A549 (cell line): Measurements from ENCODE around the gene ARL8B. TPM values are rescaled to one million over a fixed set of nuclear protein-coding genes. Genes with fewer than 3 reads are reported as not detected.

ENCODE experiments used
- ATAC-seq, 2 experiments: fragments of 200-7000 bp in 1 of 2; fragments of >200 bp in 1 of 2; cut with Nextera tagmentation in 1 of 2; cut with Tn5 transposase in 1 of 2; 3 replicates each; pipeline versions ENCODE4 v1.8.0 to v1.9.1; 2018 to 2020; ENCODE audit warnings: mild to moderate bottlenecking in 1 of 2, moderate library complexity in 1 of 2
- CTCF ChIA-PET: fragments of 300-600 bp; sonication (Branson Sonifier 250); formaldehyde crosslinking; extraction: SDS; loops from one replicate; lab custom pipeline; 2021; ENCODE audit warnings: antibody characterized with exemption, inconsistent platforms; lab: Yijun Ruan, JAX
- POLR2A ChIA-PET: fragments of 350-600 bp; formaldehyde crosslinking; extraction: SDS; loops from one replicate; lab custom pipeline; 2021; ENCODE audit warnings: antibody characterized with exemption, inconsistent platforms; lab: Yijun Ruan, JAX
- DNase-seq, 2 experiments: peaks; one replicate each; pipeline versions ENCODE4 v3.0.0 to v3.0.0-alpha.2; 2011 to 2016; ENCODE audit warnings: low read depth in 1 of 2, low spot score in 1 of 2
- FAIRE-seq: peaks from 2 replicates; lab custom pipeline; 2011; peaks lifted over from hg19 to GRCh38; lab: Jason Lieb, UNC
- H3K27ac ChIP-seq, 2 experiments: fragments of >200 bp; sonication (Bioruptor Twin); formaldehyde crosslinking; 3 replicates each; pipeline ENCODE4 v1.5.1; 2016 to 2017
- H3K4me1 ChIP-seq: fragments of >200 bp; sonication (Bioruptor Twin); formaldehyde crosslinking; 3 replicates; pipeline ENCODE4 v1.6.1; 2016
- H3K4me2 ChIP-seq: fragments of >200 bp; sonication (Bioruptor Twin); formaldehyde crosslinking; 3 replicates; pipeline ENCODE4 v1.6.1; 2016
- H3K4me3 ChIP-seq: fragments of >200 bp; sonication (Bioruptor Twin); formaldehyde crosslinking; 3 replicates; pipeline ENCODE4 v1.5.1; 2016
- H3K9me3 ChIP-seq: fragments of >200 bp; sonication (Bioruptor Twin); formaldehyde crosslinking; 3 replicates; pipeline ENCODE4 v1.6.1; 2016
- EHF ChIP-seq: fragments of 250-450 bp; sonication (Bioruptor Pico); IDR thresholded peaks from 2 replicates; pipeline ENCODE4 v1.5.0; 2020; ENCODE audit warnings: mild to moderate bottlenecking
- FOSL2 ChIP-seq, 2 experiments: fragments of 450-650 bp in 1 of 2; fragments of >200 bp in 1 of 2; sonication (Bioruptor Twin) in 1 of 2; formaldehyde crosslinking; IDR thresholded peaks; 2 replicates each; pipeline versions ENCODE4 v1.5.0 to v1.6.1; 2016 to 2020; ENCODE audit warnings: mild to moderate bottlenecking in 1 of 2, moderate library complexity in 1 of 2
- FOXS1 ChIP-seq: fragments of 250-450 bp; sonication (Bioruptor Pico); IDR thresholded peaks from 2 replicates; pipeline ENCODE4 v1.5.0; 2020; ENCODE audit warnings: mild to moderate bottlenecking, moderate library complexity
- GATA3 ChIP-seq: IDR thresholded peaks from 2 replicates; pipeline ENCODE4 v1.6.1; 2012; ENCODE audit warnings: borderline replicate concordance
- HDAC2 ChIP-seq: fragments of 200-600 bp; sonication (generic); IDR thresholded peaks from 2 replicates; pipeline ENCODE4 v1.6.1; 2016
- HEYL ChIP-seq: fragments of 250-450 bp; sonication (Bioruptor Pico); IDR thresholded peaks from 2 replicates; pipeline ENCODE4 v1.8.0; 2021; ENCODE audit warnings: mild to moderate bottlenecking, moderate library complexity
- HOXA7 ChIP-seq: fragments of 250-450 bp; sonication (Bioruptor Pico); IDR thresholded peaks from 2 replicates; pipeline ENCODE4 v1.5.0; 2020; ENCODE audit warnings: mild to moderate bottlenecking, moderate library complexity
- JUNB ChIP-seq: fragments of >200 bp; sonication (Bioruptor Twin); formaldehyde crosslinking; IDR thresholded peaks from 2 replicates; pipeline ENCODE4 v1.6.1; 2016
- KDM1A ChIP-seq: fragments of 200-600 bp; sonication (generic); IDR thresholded peaks from 2 replicates; pipeline ENCODE4 v1.6.1; 2016; ENCODE audit warnings: low read depth, mild to moderate bottlenecking
- KDM5A ChIP-seq: fragments of 200-600 bp; sonication (generic); IDR thresholded peaks from 2 replicates; pipeline ENCODE4 v1.6.1; 2016; ENCODE audit warnings: antibody characterized with exemption, mild to moderate bottlenecking
- MAZ ChIP-seq: fragments of 150-350 bp; IDR thresholded peaks from 2 replicates; pipeline ENCODE4 v1.6.1; 2014; ENCODE audit warnings: antibody characterized with exemption, low read depth, low read length, borderline replicate concordance
- NPAS2 ChIP-seq: fragments of 250-450 bp; sonication (Bioruptor Pico); IDR thresholded peaks from 2 replicates; pipeline ENCODE4 v1.8.0; 2022; ENCODE audit warnings: mild to moderate bottlenecking, moderate library complexity, borderline replicate concordance
- NR3C1 ChIP-seq: fragments of >200 bp; sonication (Bioruptor Twin); formaldehyde crosslinking; IDR thresholded peaks from 3 replicates; pipeline ENCODE4 v1.6.1; 2017
- POLR2A ChIP-seq: IDR thresholded peaks from 2 replicates; pipeline ENCODE4 v1.6.1; 2012; ENCODE audit warnings: mild to moderate bottlenecking, low read length
- RAD21 ChIP-seq, 2 experiments: fragments of >200 bp in 1 of 2; sonication (Bioruptor Twin) in 1 of 2; formaldehyde crosslinking in 1 of 2; IDR thresholded peaks in 1 of 2; conservative IDR thresholded peaks in 1 of 2; 2 replicates in 1 of 2; 3 replicates in 1 of 2; pipeline ENCODE4 v1.6.1; 2012 to 2018; ENCODE audit warnings: inconsistent platforms in 1 of 2
- SREBF2 ChIP-seq: fragments of 450-650 bp; IDR thresholded peaks from 2 replicates; pipeline ENCODE4 v1.6.1; 2014; ENCODE audit warnings: mild to moderate bottlenecking, moderate library complexity
- TP53 ChIP-seq: fragments of 250-450 bp; sonication (Bioruptor Pico); IDR thresholded peaks from 2 replicates; pipeline ENCODE4 v1.5.0; 2021; ENCODE audit warnings: mild to moderate bottlenecking, moderate library complexity
- ZC3H11A ChIP-seq: fragments of 450-650 bp; IDR thresholded peaks from 2 replicates; pipeline ENCODE4 v1.6.1; 2014; ENCODE audit warnings: antibody characterized with exemption, mild to moderate bottlenecking
- ZFP36 ChIP-seq: fragments of 450-650 bp; IDR thresholded peaks from 2 replicates; pipeline ENCODE4 v1.6.1; 2014; ENCODE audit warnings: borderline replicate concordance; ENCODE audit not compliant: partially characterized antibody
- WGBS: methylation state at CpG from one replicate; pipeline ENCODE4 v1.1.6; 2017; ENCODE audit errors: missing lambda C conversion rate; 5-methylcytosine and 5-hydroxymethylcytosine counted together
- polyA plus RNA-seq, 4 experiments: library from polyadenylated mRNA; depleted of rRNA in 3 of 4; stranded (reverse); fragments of >200 nt; fragmentation: RNase III in 1 of 4; extraction: RNeasy Plus Mini Kit Qiagen cat#74134 plus additional on column Dnase treatment in 1 of 4; gene quantifications; 2 replicates in 3 of 4; 3 replicates in 1 of 4; pipeline ENCODE4 v1.2.3, GENCODE V29; 2011 to 2017
- TF ChIP-seq, protein P1 (sequence below): fragments of 200-600 bp; sonication (generic); IDR thresholded peaks from 2 replicates; pipeline ENCODE4 v1.6.1; 2016; ENCODE audit warnings: antibody characterized with exemption, mild to moderate bottlenecking, moderate library complexity
- TF ChIP-seq, protein P2 (sequence below): IDR thresholded peaks from 2 replicates; pipeline ENCODE4 v1.6.1; 2012
- TF ChIP-seq, protein P3 (sequence below): fragments of 250-450 bp; sonication (Bioruptor Pico); IDR thresholded peaks from 2 replicates; pipeline ENCODE4 v1.5.0; 2020; ENCODE audit warnings: low read depth, mild to moderate bottlenecking, moderate library complexity
- TF ChIP-seq, protein P4 (sequence below): fragments of 150-350 bp; IDR thresholded peaks from 2 replicates; pipeline ENCODE4 v1.6.1; 2014; ENCODE audit warnings: low read depth, mild to moderate bottlenecking, low read length
- TF ChIP-seq, protein P5 (sequence below): fragments of 250-450 bp; sonication (Bioruptor Pico); IDR thresholded peaks from 2 replicates; pipeline ENCODE4 v1.5.0; 2021; ENCODE audit warnings: mild to moderate bottlenecking, moderate library complexity, borderline replicate concordance

The ARL8B gene
- polyA plus RNA-seq, 2 of the 4 experiments (the other 2 are of a cell fraction) = 51.2 to 51.7 TPM

DNA sequence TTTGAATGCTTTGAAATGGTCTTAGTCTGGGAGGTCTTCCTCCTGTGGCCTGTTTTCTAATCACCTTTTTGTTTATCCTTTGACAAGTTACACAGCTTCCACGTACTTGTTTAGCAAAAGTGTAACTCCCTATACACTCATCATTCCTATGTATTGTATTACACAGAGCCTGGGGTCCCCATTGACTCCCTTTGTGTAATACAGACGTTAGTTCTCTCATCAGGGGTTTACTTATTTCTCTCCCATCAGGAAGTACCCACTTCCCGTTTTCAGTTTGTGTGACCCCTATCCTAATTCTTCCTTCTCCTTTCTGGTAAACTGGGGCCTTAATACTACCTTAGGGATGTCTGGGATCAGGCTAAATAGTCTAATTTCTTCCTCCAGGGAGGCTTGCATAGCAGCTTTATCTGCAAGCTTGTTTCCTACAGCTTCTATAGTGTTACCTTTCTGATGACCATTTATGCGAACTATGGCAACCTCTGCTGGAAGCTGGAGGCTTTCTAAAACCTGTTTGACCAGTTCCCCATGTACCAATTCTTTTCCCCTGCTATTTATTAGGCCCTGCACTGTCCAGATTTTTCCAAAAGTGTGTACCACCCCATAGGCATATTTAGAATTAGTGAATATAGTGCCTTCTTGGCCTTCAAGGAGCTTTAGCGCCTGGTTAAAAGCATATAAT lies 22.4 kb downstream of the ARL8B start:
- no peak for FAIRE-seq
- WGBS = 86% methylated on average over 5 of the region's 5 CpGs
- CTCF ChIA-PET = interaction anchor here (1.2 to 1.3 kb wide), 3 partner anchors 8 to 433 kb away, joined by 3 to 6 read pairs (median 4); no protein-coding TSS in a partner anchor
- H3K9me3 ChIP-seq = no peaks in the 10 kb centered on the region
- H3K4me2 ChIP-seq = no peak overlapping the region
- peaks cover 3% of the 10 kb centered on the region; the same call in 1 of the 3 replicates for H3K4me1 ChIP-seq
- DNase-seq = no peak
- ATAC-seq = no peak
- TF ChIP-seq FOXS1 (CRISPR knock-in tag) (no peak), SREBF2 (no peak), NPAS2 (no peak), POLR2A (no peak), RAD21 (conservative IDR thresholded peaks at IDR 0.05 in 1 of 2, IDR thresholded peaks at IDR 0.05 in 1 of 2) (no peak), EHF (CRISPR knock-in tag) (no peak), ZC3H11A (no peak), HOXA7 (no peak), KDM5A (no peak), GATA3 (no peak), ZFP36 (no peak), MAZ (no peak), FOSL2 (IDR thresholded peaks at IDR 0.05) (no peak), FOSL2 (CRISPR knock-in tag; IDR thresholded peaks at IDR 0.05) (no peak), TP53 (no peak), HDAC2 (no peak), HEYL (CRISPR knock-in tag) (no peak)
- TF ChIP-seq, protein P1, sequence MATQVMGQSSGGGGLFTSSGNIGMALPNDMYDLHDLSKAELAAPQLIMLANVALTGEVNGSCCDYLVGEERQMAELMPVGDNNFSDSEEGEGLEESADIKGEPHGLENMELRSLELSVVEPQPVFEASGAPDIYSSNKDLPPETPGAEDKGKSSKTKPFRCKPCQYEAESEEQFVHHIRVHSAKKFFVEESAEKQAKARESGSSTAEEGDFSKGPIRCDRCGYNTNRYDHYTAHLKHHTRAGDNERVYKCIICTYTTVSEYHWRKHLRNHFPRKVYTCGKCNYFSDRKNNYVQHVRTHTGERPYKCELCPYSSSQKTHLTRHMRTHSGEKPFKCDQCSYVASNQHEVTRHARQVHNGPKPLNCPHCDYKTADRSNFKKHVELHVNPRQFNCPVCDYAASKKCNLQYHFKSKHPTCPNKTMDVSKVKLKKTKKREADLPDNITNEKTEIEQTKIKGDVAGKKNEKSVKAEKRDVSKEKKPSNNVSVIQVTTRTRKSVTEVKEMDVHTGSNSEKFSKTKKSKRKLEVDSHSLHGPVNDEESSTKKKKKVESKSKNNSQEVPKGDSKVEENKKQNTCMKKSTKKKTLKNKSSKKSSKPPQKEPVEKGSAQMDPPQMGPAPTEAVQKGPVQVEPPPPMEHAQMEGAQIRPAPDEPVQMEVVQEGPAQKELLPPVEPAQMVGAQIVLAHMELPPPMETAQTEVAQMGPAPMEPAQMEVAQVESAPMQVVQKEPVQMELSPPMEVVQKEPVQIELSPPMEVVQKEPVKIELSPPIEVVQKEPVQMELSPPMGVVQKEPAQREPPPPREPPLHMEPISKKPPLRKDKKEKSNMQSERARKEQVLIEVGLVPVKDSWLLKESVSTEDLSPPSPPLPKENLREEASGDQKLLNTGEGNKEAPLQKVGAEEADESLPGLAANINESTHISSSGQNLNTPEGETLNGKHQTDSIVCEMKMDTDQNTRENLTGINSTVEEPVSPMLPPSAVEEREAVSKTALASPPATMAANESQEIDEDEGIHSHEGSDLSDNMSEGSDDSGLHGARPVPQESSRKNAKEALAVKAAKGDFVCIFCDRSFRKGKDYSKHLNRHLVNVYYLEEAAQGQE = no peak
- TF ChIP-seq, protein P2, sequence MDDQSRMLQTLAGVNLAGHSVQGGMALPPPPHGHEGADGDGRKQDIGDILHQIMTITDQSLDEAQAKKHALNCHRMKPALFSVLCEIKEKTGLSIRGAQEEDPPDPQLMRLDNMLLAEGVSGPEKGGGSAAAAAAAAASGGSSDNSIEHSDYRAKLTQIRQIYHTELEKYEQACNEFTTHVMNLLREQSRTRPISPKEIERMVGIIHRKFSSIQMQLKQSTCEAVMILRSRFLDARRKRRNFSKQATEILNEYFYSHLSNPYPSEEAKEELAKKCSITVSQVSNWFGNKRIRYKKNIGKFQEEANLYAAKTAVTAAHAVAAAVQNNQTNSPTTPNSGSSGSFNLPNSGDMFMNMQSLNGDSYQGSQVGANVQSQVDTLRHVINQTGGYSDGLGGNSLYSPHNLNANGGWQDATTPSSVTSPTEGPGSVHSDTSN = no peak
- TF ChIP-seq, protein P3, sequence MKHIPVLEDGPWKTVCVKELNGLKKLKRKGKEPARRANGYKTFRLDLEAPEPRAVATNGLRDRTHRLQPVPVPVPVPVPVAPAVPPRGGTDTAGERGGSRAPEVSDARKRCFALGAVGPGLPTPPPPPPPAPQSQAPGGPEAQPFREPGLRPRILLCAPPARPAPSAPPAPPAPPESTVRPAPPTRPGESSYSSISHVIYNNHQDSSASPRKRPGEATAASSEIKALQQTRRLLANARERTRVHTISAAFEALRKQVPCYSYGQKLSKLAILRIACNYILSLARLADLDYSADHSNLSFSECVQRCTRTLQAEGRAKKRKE (CRISPR knock-in tag) = no peak
- TF ChIP-seq, protein P4, sequence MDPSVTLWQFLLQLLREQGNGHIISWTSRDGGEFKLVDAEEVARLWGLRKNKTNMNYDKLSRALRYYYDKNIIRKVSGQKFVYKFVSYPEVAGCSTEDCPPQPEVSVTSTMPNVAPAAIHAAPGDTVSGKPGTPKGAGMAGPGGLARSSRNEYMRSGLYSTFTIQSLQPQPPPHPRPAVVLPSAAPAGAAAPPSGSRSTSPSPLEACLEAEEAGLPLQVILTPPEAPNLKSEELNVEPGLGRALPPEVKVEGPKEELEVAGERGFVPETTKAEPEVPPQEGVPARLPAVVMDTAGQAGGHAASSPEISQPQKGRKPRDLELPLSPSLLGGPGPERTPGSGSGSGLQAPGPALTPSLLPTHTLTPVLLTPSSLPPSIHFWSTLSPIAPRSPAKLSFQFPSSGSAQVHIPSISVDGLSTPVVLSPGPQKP = no peak
- H3K27ac ChIP-seq = no peak overlapping the region
- POLR2A ChIA-PET = no interaction called here
- no peak overlapping the region for H3K4me3 ChIP-seq

DNA sequence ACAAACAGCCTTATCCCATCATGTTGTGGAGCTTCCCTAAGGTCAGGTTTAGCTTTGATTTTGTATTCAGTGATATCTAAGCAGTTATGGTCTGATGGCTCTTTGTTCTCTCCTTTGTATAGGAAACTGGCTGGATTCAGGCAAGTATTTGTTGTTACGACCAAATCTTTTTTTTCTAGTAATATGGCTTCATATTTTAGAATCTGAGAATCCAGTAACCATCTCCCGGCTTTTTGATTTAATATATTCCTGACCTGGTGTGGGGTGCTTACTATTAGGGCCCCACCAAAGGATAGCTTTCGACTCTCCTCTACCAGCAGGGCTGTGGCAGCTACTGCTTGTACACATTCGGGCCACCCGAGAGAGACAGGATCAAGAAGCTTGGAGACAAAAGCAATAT lies 23.0 kb downstream of the ARL8B start:
- H3K9me3 ChIP-seq = no peaks in the 10 kb centered on the region
- ATAC-seq (no peak), FAIRE-seq (no peak), DNase-seq (no peak)
- POLR2A ChIA-PET = no interaction called here
- H3K27ac ChIP-seq = no peak overlapping the region
- CTCF ChIA-PET = interaction anchor here (1.2 to 1.3 kb wide), 3 partner anchors 9 to 434 kb away, joined by 3 to 6 read pairs (median 4); no protein-coding TSS in a partner anchor
- no peaks in the 10 kb centered on the region for H3K4me1 ChIP-seq
- 73% methylated on average over 5 of the region's 5 CpGs for WGBS
- H3K4me3 ChIP-seq = no peak overlapping the region
- H3K4me2 ChIP-seq = no peak overlapping the region
- TF ChIP-seq, protein P5, sequence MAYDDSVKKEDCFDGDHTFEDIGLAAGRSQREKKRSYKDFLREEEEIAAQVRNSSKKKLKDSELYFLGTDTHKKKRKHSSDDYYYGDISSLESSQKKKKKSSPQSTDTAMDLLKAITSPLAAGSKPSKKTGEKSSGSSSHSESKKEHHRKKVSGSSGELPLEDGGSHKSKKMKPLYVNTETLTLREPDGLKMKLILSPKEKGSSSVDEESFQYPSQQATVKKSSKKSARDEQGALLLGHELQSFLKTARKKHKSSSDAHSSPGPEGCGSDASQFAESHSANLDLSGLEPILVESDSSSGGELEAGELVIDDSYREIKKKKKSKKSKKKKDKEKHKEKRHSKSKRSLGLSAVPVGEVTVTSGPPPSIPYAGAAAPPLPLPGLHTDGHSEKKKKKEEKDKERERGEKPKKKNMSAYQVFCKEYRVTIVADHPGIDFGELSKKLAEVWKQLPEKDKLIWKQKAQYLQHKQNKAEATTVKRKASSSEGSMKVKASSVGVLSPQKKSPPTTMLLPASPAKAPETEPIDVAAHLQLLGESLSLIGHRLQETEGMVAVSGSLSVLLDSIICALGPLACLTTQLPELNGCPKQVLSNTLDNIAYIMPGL (CRISPR knock-in tag) = no peak
- no peak for TF ChIP-seq NR3C1
- TF ChIP-seq, protein P3 (CRISPR knock-in tag) = no peak
- TF ChIP-seq, protein P1 = no peak
- TF ChIP-seq JUNB = no peak
- no peak for TF ChIP-seq KDM1A
